ENCODE results near the gene HSP90AA1.

HSP90AA1 gene

DNA sequence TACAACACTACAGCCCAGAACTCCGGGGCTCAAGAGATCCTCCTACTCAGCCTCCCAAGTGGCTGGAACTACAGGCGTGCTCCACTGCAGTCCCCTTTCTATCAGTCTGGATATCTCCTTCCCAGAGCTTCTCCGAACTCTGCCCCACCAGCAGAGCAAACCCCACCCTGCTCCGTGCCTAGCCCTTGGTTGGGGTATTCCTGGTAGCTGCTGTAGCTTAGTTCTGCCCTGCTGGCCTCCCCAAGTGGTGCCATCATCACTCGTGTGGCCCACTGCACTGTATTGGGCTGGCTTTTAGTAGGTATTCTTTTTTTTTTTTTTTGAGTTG, 9.5 kb downstream of the HSP90AA1 start:
- no peak for TF ChIP-seq ZBTB7A (IDR thresholded peaks at IDR 0.05; ENCODE audit: low read depth)
- no peak for TF ChIP-seq CREB1 (IDR thresholded peaks at IDR 0.05; ENCODE audit: low read depth)
- TF ChIP-seq, protein P1, sequence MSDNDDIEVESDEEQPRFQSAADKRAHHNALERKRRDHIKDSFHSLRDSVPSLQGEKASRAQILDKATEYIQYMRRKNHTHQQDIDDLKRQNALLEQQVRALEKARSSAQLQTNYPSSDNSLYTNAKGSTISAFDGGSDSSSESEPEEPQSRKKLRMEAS (IDR thresholded peaks at IDR 0.05): no peak
- no peak for TF ChIP-seq TEAD4 (IDR thresholded peaks at IDR 0.05)
- no peak for TF ChIP-seq FOXM1 (IDR thresholded peaks at IDR 0.05; ENCODE audit: borderline replicate concordance, low read depth)
- no peak for TF ChIP-seq EGR1 (IDR thresholded peaks at IDR 0.05)
- TF ChIP-seq, protein P2, sequence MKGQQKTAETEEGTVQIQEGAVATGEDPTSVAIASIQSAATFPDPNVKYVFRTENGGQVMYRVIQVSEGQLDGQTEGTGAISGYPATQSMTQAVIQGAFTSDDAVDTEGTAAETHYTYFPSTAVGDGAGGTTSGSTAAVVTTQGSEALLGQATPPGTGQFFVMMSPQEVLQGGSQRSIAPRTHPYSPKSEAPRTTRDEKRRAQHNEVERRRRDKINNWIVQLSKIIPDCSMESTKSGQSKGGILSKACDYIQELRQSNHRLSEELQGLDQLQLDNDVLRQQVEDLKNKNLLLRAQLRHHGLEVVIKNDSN (IDR thresholded peaks at IDR 0.05): no peak
- TF ChIP-seq, protein P3, sequence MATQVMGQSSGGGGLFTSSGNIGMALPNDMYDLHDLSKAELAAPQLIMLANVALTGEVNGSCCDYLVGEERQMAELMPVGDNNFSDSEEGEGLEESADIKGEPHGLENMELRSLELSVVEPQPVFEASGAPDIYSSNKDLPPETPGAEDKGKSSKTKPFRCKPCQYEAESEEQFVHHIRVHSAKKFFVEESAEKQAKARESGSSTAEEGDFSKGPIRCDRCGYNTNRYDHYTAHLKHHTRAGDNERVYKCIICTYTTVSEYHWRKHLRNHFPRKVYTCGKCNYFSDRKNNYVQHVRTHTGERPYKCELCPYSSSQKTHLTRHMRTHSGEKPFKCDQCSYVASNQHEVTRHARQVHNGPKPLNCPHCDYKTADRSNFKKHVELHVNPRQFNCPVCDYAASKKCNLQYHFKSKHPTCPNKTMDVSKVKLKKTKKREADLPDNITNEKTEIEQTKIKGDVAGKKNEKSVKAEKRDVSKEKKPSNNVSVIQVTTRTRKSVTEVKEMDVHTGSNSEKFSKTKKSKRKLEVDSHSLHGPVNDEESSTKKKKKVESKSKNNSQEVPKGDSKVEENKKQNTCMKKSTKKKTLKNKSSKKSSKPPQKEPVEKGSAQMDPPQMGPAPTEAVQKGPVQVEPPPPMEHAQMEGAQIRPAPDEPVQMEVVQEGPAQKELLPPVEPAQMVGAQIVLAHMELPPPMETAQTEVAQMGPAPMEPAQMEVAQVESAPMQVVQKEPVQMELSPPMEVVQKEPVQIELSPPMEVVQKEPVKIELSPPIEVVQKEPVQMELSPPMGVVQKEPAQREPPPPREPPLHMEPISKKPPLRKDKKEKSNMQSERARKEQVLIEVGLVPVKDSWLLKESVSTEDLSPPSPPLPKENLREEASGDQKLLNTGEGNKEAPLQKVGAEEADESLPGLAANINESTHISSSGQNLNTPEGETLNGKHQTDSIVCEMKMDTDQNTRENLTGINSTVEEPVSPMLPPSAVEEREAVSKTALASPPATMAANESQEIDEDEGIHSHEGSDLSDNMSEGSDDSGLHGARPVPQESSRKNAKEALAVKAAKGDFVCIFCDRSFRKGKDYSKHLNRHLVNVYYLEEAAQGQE (IDR thresholded peaks at IDR 0.05; ENCODE audit: low read depth): no peak
- TF ChIP-seq TAF1 (IDR thresholded peaks at IDR 0.05; ENCODE audit: low read depth): no peak
- no peak for TF ChIP-seq EP300 (IDR thresholded peaks at IDR 0.05; ENCODE audit: borderline replicate concordance)
- no peak for TF ChIP-seq NFIC (IDR thresholded peaks at IDR 0.05)
- TF ChIP-seq YY1 (IDR thresholded peaks at IDR 0.05; ENCODE audit: low read depth): no peak
- no peak for TF ChIP-seq TCF12 (IDR thresholded peaks at IDR 0.05; ENCODE audit: low read depth)
- TF ChIP-seq CEBPB (IDR thresholded peaks at IDR 0.05): no peak
- no peak for TF ChIP-seq RAD21 (IDR thresholded peaks at IDR 0.05; ENCODE audit: low read depth)

DNA sequence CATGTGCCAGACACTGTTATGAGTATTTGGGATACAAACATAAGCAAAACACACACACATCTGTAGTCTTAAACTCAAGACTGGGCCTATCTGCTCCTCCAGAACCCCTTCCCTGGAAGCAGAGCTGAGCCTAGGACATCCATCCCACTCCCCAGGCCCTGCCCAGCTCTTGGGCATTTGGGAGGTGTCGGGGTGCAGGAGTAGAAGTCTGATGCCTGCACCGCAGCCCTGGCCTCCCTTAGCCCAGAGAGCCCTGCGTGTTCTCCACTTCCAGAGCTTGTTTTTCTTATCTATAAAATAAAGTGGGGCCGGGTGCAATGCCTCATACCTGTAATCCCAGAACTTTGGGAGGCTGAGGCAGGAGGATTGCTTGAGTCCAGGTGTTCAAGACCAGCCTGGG, 11.7 kb downstream of the HSP90AA1 start:
- TF ChIP-seq CREB1 (IDR thresholded peaks at IDR 0.05; ENCODE audit: low read depth): no peak
- no peak for TF ChIP-seq ZBTB7A (IDR thresholded peaks at IDR 0.05; ENCODE audit: low read depth)
- TF ChIP-seq, protein P2 (IDR thresholded peaks at IDR 0.05): no peak
- no peak for TF ChIP-seq FOXM1 (IDR thresholded peaks at IDR 0.05; ENCODE audit: borderline replicate concordance, low read depth)
- TF ChIP-seq TCF12 (IDR thresholded peaks at IDR 0.05; ENCODE audit: low read depth): no peak
- TF ChIP-seq EGR1 (IDR thresholded peaks at IDR 0.05): no peak
- TF ChIP-seq, protein P1 (IDR thresholded peaks at IDR 0.05): no peak

DNA sequence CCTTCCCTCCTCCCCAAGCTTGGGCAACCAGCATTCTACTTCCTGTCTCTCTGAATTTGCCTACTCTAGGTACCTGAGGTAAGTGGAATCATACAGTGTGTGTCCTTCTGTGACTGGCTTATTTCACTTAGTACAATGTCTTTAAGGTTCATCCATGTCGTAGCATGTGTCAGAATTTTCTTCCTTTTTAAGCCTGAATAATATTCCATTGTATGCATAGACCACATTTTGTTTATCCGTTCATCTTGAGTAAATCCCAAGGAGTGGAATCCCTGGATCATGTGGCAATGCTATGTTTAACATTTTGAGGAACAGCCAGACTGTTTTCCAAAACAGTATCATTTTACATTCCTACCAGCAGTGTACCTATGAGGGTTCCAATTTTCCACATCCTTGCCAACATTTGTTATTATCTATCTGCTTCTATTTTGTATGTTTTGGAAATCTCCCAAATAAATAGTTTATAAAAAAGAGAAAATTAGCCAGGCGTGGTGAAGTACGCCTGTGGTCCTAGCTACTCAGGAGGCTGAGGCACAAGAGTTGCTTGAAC, 12.4 kb downstream of the HSP90AA1 start:
- TF ChIP-seq TCF12 (IDR thresholded peaks at IDR 0.05; ENCODE audit: low read depth): no peak
- TF ChIP-seq, protein P1 (IDR thresholded peaks at IDR 0.05): no peak
- no peak for TF ChIP-seq EGR1 (IDR thresholded peaks at IDR 0.05)
- TF ChIP-seq ZBTB7A (IDR thresholded peaks at IDR 0.05; ENCODE audit: low read depth): no peak
- no peak for TF ChIP-seq CREB1 (IDR thresholded peaks at IDR 0.05; ENCODE audit: low read depth)
- no peak for TF ChIP-seq TEAD4 (IDR thresholded peaks at IDR 0.05)
- TF ChIP-seq YY1 (IDR thresholded peaks at IDR 0.05; ENCODE audit: low read depth): no peak
- TF ChIP-seq, protein P2 (IDR thresholded peaks at IDR 0.05): no peak

DNA sequence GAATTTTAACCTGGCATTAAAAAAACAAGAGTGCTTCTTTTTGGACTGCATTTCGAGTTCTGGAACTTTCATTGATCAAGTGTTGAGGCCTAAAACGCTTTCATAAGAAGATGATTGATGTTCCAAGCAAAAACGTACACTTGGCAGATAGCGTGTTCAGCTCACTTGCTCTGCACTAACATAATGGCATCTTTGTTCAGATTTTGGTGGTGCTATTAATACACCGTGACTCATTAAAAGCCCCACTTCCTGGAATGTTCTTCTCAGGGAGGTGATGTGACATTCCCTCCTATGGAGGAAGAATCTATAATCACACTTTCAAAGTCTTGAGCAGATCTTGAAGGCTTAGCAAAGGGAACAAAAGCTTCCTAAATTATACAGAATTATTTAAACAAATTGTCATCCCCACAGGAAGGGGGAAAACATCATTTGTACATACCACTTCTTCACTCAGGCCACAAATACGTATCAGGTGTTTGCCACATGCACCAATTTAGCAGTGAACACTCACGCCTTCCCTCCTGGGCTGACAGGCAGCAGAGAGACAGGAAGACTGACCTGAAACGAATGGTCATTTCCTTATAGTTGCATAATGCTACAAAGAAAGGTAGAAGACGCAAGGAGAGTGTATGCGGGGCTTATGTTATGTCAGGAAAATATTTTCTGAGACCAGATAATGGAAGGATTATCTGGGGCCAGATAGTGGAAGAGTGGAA, 15.4 kb downstream of the HSP90AA1 start:
- TF ChIP-seq CEBPB (IDR thresholded peaks at IDR 0.05) (no peak), ZBTB7A (IDR thresholded peaks at IDR 0.05; ENCODE audit: low read depth) (no peak), RAD21 (IDR thresholded peaks at IDR 0.05; ENCODE audit: low read depth) (no peak), FOXM1 (IDR thresholded peaks at IDR 0.05; ENCODE audit: borderline replicate concordance, low read depth) (no peak), TAF1 (IDR thresholded peaks at IDR 0.05; ENCODE audit: low read depth) (no peak), EP300 (IDR thresholded peaks at IDR 0.05; ENCODE audit: borderline replicate concordance) (no peak), EGR1 (IDR thresholded peaks at IDR 0.05) (no peak), CREB1 (IDR thresholded peaks at IDR 0.05; ENCODE audit: low read depth) (no peak), NFIC (IDR thresholded peaks at IDR 0.05) (no peak), YY1 (IDR thresholded peaks at IDR 0.05; ENCODE audit: low read depth) (no peak), TEAD4 (IDR thresholded peaks at IDR 0.05) (no peak), TCF12 (IDR thresholded peaks at IDR 0.05; ENCODE audit: low read depth) (no peak)
- TF ChIP-seq, protein P3 (IDR thresholded peaks at IDR 0.05; ENCODE audit: low read depth): no peak
- TF ChIP-seq, protein P1 (IDR thresholded peaks at IDR 0.05): no peak
- TF ChIP-seq, protein P2 (IDR thresholded peaks at IDR 0.05): no peak
